NCI-H1436 treated with DMSO at 0.1 percent for 48 hours (cell line): Measurements from ENCODE around the gene VWF.
"Not testable (repeated sequence)": the region's sequence is repeated elsewhere in the genome, so short reads cannot be mapped to it uniquely, and the experiment has no call there.

Experiments used
- DNase-seq: peaks from one replicate; lab custom pipeline; 2025; lab: John Stamatoyannopoulos, UW

Gene VWF

DNA sequence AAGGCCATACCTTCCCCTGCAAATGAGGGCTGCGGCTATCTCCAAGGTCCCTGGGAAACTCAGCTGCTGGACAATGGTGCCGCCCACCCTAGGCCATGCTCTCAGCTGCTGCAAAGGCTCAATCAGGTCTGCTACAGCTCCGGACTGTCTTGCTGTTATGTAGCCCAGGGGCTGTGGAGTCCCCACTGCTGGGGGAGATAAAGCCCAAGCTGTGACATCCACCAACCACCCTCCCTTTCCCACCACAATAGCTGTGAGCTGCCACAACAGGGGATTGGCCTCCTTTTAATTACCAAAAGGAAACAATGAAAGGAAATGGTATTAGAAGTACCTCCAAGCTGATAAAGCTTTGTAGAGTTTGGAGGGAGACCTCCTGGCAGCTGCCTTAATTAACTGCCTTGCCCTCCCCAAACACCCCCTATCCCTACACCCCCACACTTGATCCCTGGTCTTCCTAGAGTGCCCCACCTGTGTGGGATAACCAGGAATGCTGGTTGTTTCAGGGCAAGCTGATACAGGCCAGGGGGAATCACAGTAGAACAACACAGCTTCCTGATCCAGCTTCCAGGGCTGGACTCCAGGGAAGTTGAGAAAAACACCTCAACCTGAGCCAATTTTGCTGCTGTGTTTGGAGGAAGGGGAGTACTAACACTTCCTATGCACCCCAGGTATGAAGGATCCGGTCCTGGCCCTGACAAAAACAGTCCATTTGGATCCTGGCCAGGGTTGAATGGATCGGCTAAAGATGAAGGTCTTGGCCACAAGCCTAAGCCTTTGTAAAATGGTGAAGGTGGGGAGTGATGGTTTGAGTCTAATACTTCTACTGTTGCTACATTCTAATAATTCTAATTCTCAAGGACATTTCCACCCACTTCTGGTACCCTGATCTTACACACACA, at the start of gene VWF:
TSS of gene VWF (minus strand) at position 260 of the 899 bp plus-strand sequence. CDS start 1,474 bp downstream, outside the sequence.
- no peak for DNase-seq

DNA sequence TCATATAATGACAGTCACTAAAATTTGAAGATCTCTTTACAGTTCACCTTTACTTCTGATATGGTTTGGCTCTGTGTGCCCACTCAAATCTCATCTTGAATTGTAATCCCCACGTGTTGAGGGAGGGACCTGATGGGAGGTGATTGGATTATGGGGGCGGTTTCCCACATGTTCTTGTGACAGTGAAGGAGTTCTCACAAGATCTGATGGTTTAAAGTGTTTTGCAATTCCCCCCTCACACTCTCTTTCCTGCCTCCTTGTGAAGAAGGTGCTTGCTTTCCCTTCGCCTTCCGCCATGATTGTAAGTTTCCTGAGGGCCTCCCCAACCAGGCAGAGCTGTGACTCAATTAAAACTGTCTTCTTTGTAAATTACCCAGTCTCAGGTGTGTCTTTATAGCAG, 48.4 kb upstream of the VWF start:
- DNase-seq = no peak

- no peak for DNase-seq
These were observed 47.6 kb upstream of the VWF start for GRCh38 chr12:6172086-6172485.

- no peak for DNase-seq
These were observed 47.0 kb upstream of the VWF start for GRCh38 chr12:6171409-6172015.

DNA sequence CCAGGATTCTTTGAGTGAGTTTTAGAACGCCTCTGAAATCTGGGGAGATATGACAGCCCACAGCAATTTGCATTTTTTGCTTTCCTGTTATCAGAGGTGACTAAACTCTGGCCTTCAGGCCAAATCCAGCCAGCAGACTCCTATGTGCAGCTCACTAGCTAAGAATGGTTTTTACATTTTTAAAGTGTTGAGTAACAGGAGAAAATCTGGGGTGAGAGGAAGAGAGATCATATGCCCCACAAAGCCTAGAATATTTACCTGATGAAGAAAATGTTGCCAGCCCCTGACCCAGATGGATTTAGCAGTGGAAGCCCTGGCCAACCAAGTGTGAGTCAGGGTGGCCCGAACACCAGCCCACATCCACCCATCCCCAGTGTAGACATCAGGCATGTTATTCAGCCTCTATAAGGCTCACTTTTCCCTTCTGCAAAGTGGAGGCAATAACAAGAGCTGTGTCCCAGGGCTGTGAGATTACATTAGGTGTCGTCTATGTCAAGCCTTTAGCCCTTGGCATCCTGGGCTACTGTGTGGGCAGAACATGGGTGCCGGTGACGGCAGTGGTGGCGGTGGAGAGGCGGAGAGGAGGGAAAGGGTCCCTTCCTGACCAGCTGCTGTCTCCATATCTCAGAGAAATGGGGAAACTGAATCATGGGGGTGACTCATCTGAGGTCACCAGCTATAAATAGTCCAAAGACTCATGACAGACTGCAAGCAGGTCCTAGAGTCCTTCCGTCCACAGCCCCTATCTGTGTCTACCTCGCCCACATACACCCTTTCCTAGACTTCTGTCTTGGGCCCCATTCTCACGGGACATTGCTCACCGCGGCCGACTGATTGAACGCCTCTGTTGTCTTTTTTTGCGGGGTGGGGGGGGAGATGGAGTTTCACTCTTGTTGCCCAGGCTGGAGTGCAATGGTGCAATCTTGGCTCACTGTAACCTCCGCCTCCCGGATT, 43.1 kb upstream of the VWF start:
- DNase-seq = no peak

- DNase-seq = no peak
These were observed 42.3 kb upstream of the VWF start for GRCh38 chr12:6166808-6167207.

DNA sequence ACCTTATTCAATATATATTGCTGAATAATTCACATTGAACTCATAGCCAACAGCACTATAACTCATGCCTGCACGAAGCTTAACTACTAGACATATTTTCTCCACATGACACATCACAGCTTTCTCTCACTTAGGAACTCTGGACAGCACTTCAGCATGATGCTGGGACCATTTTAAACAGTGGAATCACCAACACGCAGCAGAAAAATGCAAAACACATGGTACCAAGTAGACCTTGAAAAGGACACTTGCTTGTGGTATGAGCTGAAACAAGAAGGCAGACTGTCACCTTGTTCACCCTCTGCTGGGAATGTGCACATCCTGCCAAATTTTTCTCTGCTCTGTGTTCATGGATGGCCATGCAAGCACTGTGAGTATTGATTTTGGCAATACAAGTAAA, 40.9 kb upstream of the VWF start:
- no peak for DNase-seq

DNA sequence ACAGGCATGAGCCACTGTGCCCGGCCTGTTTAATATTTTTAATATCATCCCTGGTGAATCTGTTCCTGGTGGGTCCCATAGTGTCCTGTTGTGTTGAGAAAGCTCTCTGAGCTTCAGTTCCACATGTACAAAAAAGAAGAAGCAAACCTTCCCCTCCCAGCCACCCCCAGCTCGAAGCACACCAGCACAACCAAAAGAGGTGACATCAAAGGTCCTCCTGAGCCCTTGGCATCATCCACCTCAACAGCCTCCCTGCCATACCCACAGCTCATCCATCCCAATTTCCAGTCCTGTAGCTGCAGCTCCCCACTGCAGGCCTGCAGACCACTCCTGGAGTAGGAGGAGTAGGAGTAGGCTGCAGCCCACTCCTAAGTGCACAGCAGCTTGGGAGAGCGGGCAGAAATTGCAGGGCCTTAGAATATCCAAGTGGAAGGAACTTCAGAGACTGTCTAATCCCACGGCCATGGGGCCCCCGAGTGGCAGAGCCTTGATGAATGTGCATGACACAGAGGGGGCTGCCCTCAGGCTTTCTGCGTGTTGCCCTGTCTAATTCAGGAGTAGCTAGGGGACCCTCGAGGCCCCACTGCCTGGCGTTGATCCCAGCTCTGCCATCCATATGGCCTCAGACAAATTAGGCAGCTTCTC, 39.1 kb upstream of the VWF start:
- DNase-seq = no peak

- DNase-seq = no peak
These were observed 36.8 kb upstream of the VWF start for GRCh38 chr12:6161124-6161882.

DNA sequence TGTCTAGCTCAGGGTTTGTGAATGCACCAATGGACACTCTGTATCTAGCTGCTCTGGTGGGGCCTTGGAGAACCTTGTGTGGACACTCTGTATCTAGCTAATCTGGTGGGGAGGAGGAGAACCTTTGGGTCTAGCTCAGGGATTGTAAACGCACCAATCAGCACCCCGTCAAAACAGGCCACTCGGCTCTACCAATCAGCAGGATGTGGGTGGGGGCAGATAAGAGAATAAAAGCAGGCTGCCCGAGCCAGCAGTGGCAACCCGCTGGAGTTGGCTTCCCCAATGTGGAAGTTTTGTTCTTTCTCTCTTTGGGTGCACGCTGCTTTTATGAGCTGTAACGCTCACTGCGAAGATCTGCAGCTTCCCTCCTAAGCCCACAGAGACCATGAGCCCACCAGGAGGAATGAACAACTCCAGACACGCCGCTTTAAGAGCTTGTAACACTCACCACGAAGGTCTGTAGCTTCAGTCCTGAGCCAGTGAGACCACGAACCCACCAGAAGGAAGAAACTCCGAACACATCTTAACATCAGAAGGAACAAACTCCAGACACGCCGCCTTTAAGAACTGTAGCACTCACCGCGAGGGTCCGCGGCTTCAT, 35.7 kb upstream of the VWF start:
- DNase-seq = not testable (repeated sequence)

GRCh38 chr12:6159166-6160011, 34.9 kb upstream of the VWF start:
- not testable (repeated sequence) for DNase-seq

DNA sequence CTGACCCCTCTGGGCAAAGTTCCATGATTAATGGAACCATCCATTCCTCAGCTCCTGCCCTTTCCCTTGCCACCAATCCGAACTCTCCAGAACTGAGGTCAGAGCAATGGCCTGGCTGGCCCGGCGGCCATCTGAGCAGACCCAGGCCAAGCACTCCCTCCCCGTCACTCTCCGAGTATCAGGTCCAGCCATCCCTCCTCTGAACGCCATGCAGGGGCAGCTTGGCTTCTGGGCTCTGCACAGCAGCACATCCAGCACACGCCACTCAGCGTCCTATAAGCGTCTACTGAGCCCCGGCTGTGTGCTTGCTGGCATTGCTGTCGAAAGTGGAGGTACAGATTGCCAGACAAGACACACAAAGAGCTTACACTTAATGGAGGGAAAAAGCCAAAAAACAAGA, 34.3 kb upstream of the VWF start:
- DNase-seq = no peak

DNA sequence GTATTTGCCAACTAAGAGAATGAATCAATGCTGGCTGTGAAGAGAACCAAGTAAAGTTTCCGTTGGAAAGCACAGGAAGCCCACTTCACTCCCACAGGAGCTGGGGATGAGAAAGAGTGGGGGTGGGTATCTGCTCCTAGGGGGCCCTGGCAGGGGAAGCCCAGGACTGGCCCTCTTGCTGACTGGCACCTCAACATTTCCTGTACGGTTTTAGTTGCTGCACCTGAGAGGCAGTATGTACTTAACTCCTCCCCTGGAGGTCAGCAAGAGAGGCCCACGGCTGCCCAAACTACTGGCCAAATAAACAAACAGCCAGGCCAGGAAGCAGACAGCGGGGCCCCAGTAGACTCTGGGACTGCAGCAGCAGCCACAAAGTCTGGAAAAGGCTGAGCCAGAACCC, 33.8 kb upstream of the VWF start:
- DNase-seq = no peak

- no peak for DNase-seq
These were observed 33.0 kb upstream of the VWF start for GRCh38 chr12:6157482-6157881.

GRCh38 chr12:6154730-6155459, 30.4 kb upstream of the VWF start:
- no peak for DNase-seq

GRCh38 chr12:6148722-6149121, 24.3 kb upstream of the VWF start:
- DNase-seq = not testable (repeated sequence)

DNA sequence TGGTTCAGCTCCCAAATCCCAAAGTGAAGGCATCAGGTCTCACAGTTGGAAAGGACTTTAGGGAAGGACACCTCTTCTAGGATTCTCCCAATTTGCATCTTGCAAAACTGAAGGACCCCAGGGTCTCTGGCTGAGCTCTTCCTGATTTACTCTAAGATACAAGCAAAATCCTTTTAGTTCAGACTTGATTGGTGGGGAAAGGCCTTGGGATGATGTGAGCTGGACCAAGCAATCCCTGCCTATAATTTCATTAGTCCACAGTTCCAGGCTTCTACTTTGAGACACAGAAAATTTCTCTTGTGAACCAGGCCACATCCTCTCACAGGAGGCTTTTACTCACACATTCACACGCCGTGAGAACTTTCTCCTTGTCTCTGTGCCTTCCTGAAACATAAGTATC, 23.6 kb upstream of the VWF start:
- no peak for DNase-seq

DNA sequence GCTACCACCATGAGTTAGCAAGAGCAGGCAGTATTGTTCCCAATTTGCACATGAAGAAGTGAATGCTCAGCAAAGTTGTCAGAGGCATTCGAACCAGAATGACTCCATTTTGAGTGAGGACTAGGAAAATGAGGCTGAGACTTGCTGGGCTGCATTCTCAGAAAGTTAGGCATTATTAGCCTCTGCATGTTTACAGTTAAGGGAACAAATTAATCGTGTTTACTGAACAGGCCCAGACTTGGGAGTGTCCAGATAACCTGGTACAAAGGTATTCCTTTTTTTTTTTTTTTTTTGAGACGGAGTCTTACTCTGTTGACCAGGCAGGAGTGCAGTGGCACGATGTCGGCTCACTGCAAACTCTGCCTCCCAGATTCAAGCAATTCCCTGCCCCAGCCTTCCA, 22.5 kb upstream of the VWF start:
- no peak for DNase-seq

- no peak for DNase-seq
These were observed 22.0 kb upstream of the VWF start for GRCh38 chr12:6146509-6146908.
